HG02973 (cell line): ENCODE data around the gene VPS37D.
"Not testable (repeated sequence)": the region's sequence is repeated elsewhere in the genome, so short reads cannot be mapped to it uniquely, and the experiment has no call there.

ENCODE experiments used
- ATAC-seq: cut with Tn5 transposase; IDR thresholded peaks from one replicate; pipeline ENCODE4 v1.9.1; 2021; ENCODE audit warnings: moderate library complexity; ENCODE audit not compliant: unreplicated experiment

Gene VPS37D

GRCh38 chr7:73646785-73647724, 20.6 kb upstream of the VPS37D start:
- ATAC-seq, result no peak

DNA sequence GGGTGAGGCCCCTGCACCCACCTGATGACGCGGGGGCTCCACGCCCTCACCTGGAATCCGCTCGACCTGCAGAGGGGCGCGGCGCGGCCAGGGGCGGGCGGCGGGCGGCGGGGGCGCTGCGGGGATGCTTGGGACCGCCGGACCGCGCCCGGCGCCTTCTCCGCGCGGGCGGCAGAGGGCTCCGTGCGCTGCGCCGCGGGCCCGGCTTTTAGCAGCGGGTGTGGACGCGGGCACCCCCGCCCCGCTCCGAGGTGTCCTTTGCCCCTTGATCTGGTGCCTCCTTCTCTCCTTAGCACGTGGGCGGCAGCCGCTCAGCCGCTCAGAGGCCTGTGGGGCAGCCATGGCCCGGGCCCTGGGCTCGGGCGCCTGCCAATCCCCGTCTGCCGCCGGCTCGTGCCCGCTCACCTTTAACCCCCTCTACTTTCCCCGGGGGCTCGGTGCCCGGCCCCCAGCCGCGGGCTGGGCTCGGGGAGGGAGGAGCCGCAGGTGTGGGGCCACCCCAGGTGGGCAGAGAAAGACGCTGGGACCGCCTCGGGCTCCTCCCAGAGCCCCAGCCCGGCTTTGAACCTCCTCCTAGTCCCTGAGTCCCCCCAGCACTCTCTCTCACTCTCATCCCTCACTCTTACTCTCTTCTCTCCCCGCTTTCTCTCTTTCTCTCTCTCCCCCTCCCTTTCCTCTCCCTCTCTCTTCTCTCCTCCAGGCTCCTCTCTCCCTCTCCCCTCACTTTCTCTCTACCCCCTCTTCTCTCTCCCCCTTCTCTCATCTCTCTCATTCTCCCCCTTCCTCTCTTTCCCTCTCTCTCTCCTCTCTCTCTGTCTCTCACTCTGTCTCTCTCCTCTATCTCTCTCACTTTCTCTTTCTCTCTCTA, 19.7 kb upstream of the VPS37D start:
- ATAC-seq, result no peak

- no peak for ATAC-seq
Measured at GRCh38 chr7:73648593-73649332, 18.9 kb upstream of the VPS37D start.

GRCh38 chr7:73649576-73649975, 18.1 kb upstream of the VPS37D start:
- no peak for ATAC-seq

DNA sequence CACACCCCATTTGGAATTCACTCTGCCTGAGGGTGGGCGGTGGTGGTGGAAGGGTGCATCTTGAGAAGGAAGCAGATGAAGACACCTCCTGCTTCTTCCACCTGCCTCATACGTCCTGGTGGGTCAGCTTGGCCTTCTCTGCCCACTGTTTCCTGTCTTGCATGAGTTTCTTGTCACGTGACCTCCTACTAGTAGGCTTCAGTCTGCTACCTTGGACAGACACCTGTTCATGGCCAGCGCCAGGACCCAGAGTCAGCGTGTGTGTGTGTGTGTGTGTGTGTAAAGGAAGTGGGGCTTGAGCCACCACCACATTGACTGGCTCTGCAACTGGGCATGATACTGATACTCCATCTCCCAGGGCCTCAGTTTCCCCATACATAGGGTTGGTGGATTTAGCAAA, 17.1 kb upstream of the VPS37D start:
- ATAC-seq, result no peak

DNA sequence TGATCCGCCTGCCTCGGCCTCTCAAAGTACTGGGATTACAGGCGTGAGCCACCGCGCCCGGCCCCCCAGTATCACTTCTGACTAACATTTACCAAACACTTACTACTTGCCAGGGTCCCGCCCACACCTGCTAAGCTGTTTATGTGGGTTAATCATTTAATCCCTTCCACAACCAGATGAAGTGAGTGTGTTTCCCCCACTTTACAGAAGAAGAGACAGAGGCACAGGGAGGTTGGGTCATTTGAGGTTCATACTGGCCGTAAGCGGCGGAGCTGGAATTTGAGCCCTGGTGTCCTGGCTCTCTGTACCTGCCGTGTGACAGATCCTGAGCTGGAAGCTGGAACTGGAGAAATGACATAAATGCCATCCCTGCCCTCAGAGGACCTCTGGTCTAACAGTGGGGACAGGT, 15.1 kb upstream of the VPS37D start:
- no peak for ATAC-seq

DNA sequence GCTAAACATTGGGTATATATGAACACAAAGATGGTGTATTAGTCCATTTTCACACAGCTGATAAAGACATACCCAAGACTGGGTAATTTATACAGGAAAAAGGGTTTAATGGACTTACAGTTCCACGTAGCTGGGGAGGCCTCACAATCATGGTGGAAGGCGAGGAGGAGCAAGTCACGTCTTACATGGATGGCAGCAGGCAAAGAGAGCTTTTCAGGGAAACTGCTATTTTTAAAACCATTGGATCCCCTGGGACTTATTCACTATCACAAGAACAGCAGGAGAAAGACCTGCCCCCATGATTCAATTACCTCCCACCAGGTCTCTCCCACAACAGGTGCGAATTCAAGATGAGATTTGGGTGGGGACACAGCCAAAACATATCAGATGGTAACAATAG, 12.3 kb upstream of the VPS37D start:
- ATAC-seq, result not testable (repeated sequence)

- no peak for ATAC-seq
Measured at GRCh38 chr7:73659983-73660382, 7.6 kb upstream of the VPS37D start.

- ATAC-seq, result not testable (repeated sequence)
Measured at GRCh38 chr7:73660594-73660993, 7.0 kb upstream of the VPS37D start.

DNA sequence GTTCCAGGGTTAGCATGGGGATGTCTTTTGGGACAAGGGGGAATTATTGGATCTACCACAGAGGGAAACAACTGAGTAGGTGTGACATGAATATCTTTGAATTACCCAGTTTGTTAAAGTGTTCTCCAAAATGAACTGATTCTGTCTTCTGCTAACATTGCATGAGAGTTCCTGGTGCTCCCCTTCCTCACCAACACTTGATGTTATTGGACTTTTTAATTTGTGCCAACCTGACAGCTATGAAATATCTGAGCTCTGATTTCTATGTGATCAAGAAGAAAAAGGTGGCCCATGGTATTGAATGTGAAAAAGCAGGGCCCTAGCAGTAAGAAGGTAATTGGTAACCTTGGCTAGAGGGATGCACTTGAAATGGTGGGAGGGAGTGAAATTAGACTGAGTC, 4.6 kb upstream of the VPS37D start:
- no peak for ATAC-seq

DNA sequence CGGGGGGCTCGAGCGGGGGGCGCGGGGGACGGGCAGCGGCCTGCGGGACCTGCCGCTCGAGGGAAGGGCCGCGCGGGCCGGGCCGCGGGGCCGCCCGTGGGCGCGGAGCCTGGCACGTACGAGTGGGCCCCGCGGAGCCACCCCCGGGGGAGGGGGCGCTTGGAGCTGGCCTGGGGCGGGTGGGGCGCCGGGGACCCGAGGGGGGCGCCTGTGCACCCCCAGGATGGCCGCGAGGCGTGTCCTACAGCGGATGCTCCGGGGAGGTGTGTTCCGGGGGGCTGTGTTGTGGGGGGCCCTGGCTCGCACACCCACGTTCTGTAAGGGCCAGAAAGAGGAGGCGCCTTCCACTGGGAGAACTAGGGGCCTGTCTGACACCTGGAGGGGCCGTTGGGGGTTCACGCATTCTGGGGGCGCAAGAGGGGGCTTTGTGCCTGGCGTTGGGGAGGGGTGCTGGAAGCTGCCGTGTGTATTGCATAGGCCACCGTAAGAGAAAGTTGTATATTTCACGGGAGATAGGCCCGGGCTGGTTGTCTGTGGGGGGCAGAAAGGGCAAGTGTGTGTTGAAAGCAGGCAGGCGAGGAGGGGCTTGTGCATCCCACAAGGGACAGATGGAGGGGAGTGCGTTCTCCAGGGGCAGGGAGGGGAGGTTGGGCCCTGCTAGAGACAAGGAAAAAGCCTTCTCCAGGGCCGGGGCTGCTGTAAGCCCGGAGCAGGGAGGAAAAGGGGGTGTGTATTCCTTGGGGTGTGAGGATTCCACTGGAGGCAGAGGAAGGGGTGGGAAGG, 663 bp downstream of the VPS37D start:
- peak; percentile 6 for ATAC-seq

- no peak for ATAC-seq
Measured at GRCh38 chr7:73668886-73669230, 1.2 kb downstream of the VPS37D start.

DNA sequence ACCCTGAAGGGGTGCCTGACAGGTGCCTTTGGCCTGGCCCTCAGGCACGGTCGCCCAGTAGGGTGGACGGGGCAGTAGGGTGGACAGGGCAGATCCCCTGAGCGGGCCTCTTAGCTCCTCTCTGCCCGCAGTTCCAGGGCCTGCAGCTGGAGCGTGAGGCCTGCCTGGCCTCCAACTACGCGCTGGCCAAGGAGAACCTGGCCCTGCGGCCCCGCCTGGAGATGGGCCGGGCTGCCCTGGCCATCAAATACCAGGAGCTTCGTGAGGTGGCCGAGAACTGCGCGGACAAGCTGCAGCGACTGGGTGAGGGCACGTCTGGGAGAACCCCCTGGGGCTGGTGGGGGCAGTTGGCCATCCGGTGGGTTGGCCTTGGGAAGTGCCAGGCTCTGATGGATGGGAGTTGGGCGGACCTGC, 1.7 kb downstream of the VPS37D start:
- ATAC-seq, result no peak

DNA sequence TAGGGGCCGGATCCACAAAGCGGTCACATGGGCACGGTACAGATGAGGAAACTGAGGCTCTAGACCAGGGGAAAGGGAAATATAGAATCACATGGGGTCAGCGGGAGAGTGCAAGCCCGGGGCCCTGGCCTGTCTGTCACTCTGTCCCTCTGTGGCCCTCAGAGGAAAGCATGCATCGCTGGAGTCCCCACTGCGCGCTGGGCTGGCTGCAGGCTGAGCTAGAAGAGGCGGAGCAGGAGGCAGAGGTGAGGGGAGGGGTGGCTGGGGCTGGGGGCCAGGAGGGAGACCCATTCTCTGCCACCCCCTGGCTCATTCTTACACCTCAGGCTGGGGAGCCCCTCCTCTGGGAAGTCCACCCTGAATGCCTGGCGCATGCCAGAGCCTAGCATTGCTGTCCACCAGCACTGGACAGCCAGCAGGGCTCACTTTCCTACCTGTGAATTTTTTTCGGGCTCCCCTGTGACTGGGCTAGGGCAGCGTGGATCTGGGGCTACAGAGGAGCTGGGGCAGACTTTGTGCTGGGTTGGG, 2.3 kb downstream of the VPS37D start:
- ATAC-seq, result no peak

- no peak for ATAC-seq
Measured at GRCh38 chr7:73671322-73671661, 3.7 kb downstream of the VPS37D start.

- ATAC-seq, result no peak
Measured at GRCh38 chr7:73671857-73672445, 4.3 kb downstream of the VPS37D start.

DNA sequence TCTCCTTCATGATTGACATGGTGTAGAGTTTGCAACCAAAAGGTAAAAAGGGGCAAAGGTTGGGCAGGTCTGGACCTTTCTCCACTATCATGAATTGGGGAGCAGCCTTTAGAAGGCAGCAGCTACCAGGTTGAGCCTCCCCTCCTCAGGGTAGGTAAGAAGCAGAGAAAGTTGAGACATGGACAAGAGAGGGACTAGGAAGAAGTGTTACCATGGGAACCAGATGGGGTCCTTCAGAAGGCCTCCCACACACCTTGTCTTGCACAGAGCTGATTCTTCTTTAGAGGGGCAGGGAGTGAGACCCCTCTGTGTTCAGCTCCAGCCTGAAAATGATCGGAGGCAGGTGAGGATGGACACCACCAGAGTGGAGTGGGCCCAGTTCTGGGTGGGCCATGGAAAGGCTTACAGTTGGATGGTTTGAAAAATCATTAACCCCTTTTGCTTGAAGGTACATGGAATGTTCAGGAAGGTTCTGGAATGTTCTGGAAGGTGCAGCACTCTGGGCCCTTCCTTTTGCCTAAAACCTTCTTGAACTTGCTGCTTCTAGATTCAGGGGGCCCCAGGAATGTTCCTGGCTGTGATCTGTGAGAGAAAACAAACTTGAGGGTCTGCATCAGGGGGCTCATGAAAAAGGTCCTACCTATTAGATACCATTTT, 7.0 kb downstream of the VPS37D start:
- ATAC-seq, result no peak

DNA sequence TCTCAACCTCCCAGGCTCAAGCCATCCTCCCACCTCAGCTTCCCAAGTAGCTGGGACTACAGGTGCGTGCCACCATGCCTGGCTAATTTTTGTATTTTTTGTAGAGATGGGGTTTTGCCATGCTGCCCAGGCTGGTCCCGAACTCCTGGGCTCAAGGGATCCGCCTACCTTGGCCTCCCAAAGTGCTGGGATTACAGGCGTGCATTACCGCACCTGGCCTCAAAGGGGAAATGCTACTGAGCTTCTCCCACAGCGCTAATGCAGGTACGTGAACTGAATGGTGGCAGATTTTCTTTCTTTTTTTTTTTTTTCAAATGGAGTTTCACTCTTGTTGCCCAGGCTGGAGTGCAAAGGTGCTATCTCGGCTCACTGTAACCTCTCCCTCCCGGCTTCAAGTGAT, 8.4 kb downstream of the VPS37D start:
- not testable (repeated sequence) for ATAC-seq

DNA sequence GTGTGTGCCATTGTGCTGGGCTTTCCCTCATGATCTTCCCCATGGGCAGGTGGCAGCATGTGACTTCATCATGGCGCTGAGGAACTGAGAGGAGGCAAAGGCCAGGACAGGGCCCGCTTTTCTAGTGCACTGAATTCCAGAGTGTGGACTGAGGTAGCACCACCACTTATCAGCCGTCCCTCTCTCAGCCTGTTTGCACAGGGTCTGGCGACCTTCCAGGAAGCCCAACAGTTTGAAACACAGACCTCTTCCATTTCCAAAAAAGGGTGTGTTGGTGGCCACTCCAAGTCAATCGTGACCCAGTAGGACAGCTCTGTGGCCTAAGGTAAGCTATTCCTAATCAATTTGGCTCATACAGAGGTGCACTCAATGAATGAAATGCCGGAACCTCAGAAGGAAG, 11.2 kb downstream of the VPS37D start:
- ATAC-seq, result no peak
